HEK293T (cell line): ENCODE results near the gene COL1A1.

ENCODE experiments used
- CTCF ChIA-PET: fragments of 350-600 bp; formaldehyde crosslinking; extraction: SDS; loops from one replicate; lab custom pipeline; 2021; ENCODE audit warnings: antibody characterized with exemption, inconsistent platforms; lab: Yijun Ruan, JAX
- POLR2A ChIA-PET: fragments of 350-600 bp; formaldehyde crosslinking; extraction: SDS; loops from one replicate; lab custom pipeline; 2020; ENCODE audit warnings: antibody characterized with exemption, inconsistent platforms; lab: Yijun Ruan, JAX
- DNase-seq: peaks from one replicate; pipeline ENCODE4 v3.0.0; 2012; ENCODE audit warnings: mixed read lengths; ENCODE audit errors: extremely low spot score
- ARNT ChIP-seq: fragments of 450-650 bp; IDR thresholded peaks from 2 replicates; pipeline ENCODE4 v1.6.1; 2017; ENCODE audit warnings: mild to moderate bottlenecking
- BHLHE40 ChIP-seq: fragments of 450-650 bp; IDR thresholded peaks from 2 replicates; pipeline ENCODE4 v1.6.1; 2016; ENCODE audit warnings: mild to moderate bottlenecking, moderate library complexity, borderline replicate concordance
- CTBP1 ChIP-seq: fragments of 450-650 bp; IDR thresholded peaks from 2 replicates; pipeline ENCODE4 v1.6.1; 2016; ENCODE audit warnings: borderline replicate concordance
- ELF4 ChIP-seq: fragments of 450-650 bp; IDR thresholded peaks from 2 replicates; pipeline ENCODE4 v1.6.1; 2017; ENCODE audit warnings: antibody characterized with exemption
- FOXA1 ChIP-seq: fragments of 450-650 bp; IDR thresholded peaks from 2 replicates; pipeline ENCODE4 v1.6.1; 2016; ENCODE audit warnings: mild to moderate bottlenecking
- FOXK2 ChIP-seq: fragments of 450-650 bp; IDR thresholded peaks from 2 replicates; pipeline ENCODE4 v1.6.1; 2016; ENCODE audit warnings: mild to moderate bottlenecking
- FOXM1 ChIP-seq: fragments of 450-650 bp; IDR thresholded peaks from 2 replicates; pipeline ENCODE4 v1.6.1; 2017; ENCODE audit warnings: mild to moderate bottlenecking, borderline replicate concordance
- HDGF ChIP-seq: fragments of 450-650 bp; IDR thresholded peaks from 2 replicates; pipeline ENCODE4 v1.6.1; 2017; ENCODE audit warnings: antibody characterized with exemption, borderline replicate concordance
- L3MBTL2 ChIP-seq: fragments of 450-650 bp; conservative IDR thresholded peaks from 2 replicates; pipeline ENCODE4 v1.6.1; 2016; ENCODE audit warnings: mild to moderate bottlenecking
- LEF1 ChIP-seq: fragments of 450-650 bp; IDR thresholded peaks from 2 replicates; pipeline ENCODE4 v1.6.1; 2017; ENCODE audit warnings: mild to moderate bottlenecking, borderline replicate concordance
- NFRKB ChIP-seq: fragments of 450-650 bp; IDR thresholded peaks from 2 replicates; pipeline ENCODE4 v1.6.1; 2016; ENCODE audit warnings: mild to moderate bottlenecking, moderate library complexity
- SP1 ChIP-seq: fragments of 450-650 bp; IDR thresholded peaks from 2 replicates; pipeline ENCODE4 v1.6.1; 2017
- SUZ12 ChIP-seq: fragments of 450-650 bp; IDR thresholded peaks from 2 replicates; pipeline ENCODE4 v1.6.1; 2016; ENCODE audit warnings: mild to moderate bottlenecking
- TARDBP ChIP-seq: fragments of 450-650 bp; IDR thresholded peaks from 2 replicates; pipeline ENCODE4 v1.6.1; 2016
- ZNF384 ChIP-seq: fragments of 450-650 bp; IDR thresholded peaks from 2 replicates; pipeline ENCODE4 v1.6.1; 2016
- TF ChIP-seq, protein P1 (sequence below): fragments of 450-650 bp; IDR thresholded peaks from 2 replicates; pipeline ENCODE4 v1.6.1; 2016

The COL1A1 gene

DNA sequence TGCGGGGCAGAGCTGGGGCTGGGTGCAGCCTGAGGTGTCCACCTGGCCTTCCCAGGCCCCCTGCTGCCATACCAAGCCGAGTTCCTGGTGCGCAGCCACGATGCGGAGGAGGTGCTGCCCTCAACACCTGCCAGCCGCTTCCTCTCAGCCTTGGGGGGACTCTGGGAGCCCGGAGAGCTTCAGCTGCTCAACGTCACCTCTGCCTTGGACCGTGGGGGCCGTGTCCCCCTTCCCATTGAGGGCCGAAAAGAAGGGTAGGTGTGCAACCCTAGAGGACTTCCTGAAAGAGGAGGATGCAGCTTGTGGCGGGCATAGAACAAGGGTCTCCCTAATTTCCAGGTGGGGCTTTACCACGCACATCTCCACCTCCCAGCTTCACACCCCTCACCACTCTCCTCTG lies 33.1 kb downstream of the COL1A1 start:
- ChIA-PET CTCF (interaction anchor here (0.9 to 2.3 kb wide), 4 partner anchors 10 to 129 kb away, joined by 3 to 33 read pairs (median 19); no protein-coding TSS in a partner anchor), POLR2A (interaction anchor here (1.1 to 1.6 kb wide), 3 partner anchors 10 to 32 kb away, joined by 4 to 5 read pairs (median 4); no protein-coding TSS in a partner anchor)
- no peak for DNase-seq
- TF ChIP-seq ZNF384 (no peak), L3MBTL2 (no peak), ELF4 (no peak), FOXK2 (no peak), NFRKB (no peak), FOXM1 (no peak), CTBP1 (no peak), LEF1 (no peak), FOXA1 (no peak), BHLHE40 (no peak), TARDBP (no peak), ARNT (no peak)
- TF ChIP-seq, protein P1, sequence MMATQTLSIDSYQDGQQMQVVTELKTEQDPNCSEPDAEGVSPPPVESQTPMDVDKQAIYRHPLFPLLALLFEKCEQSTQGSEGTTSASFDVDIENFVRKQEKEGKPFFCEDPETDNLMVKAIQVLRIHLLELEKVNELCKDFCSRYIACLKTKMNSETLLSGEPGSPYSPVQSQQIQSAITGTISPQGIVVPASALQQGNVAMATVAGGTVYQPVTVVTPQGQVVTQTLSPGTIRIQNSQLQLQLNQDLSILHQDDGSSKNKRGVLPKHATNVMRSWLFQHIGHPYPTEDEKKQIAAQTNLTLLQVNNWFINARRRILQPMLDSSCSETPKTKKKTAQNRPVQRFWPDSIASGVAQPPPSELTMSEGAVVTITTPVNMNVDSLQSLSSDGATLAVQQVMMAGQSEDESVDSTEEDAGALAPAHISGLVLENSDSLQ, result no peak

DNA sequence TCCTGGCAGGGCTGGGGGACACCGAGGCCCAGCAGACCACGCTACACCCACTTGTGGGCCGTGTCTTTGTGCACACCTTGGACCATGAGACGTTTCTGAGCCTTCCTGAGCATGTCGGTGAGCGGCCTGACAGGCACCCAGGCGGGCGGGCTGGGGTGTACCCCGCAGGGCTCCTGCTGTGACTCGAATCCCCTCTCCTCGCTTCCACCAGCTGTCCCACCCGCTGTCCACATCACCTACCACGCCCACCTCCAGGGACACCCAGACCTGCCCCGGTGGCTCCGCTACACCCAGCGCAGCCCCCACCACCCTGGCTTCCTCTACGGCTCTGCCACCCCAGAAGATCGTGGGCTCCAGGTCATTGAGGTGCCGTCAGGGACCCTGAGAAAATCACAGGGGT lies 34.1 kb downstream of the COL1A1 start:
- ChIA-PET POLR2A (interaction anchor here (1.1 kb wide), 1 partner anchor 15 kb away, joined by 4 read pairs; no protein-coding TSS in a partner anchor), CTCF (interaction anchor here (1.3 kb wide), 1 partner anchor 33 kb away, joined by 3 read pairs; no protein-coding TSS in a partner anchor)

DNA sequence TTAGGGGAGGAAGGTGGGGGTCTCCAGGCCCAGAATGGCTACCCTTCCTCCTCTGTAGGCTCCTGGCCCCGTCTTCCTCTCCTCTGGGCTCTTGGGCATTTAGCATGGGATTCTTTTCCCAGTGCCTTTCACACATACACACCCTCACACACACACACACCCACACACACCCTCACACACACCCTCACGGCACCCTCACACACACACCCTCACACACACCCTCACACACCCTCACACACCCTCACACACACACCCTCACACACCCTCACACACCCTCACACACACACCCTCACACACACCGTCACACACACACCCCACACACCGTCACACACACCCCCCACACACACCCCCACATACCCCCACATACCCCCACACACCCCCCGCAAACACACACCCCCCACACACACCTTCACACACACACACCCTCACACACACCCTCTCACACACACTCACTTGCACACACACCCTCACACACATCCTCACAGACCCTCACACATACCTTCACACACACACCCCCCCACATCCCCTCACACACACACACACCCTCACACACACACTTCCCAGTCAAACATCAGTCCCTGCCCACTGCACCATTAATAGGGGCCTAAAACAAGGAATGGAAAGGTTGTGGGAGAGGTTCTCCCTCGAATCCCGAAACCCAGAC lies 34.8 kb downstream of the COL1A1 start:
- CTCF ChIA-PET, result interaction anchor here (0.6 to 1.3 kb wide), 4 partner anchors 11 to 130 kb away, joined by 3 to 4 read pairs (median 4); no protein-coding TSS in a partner anchor
- POLR2A ChIA-PET, result interaction anchor here (2.2 kb wide), 1 partner anchor 15 kb away, joined by 13 read pairs; no protein-coding TSS in a partner anchor
- DNase-seq, result no peak
- TF ChIP-seq LEF1 (no peak), FOXM1 (no peak), SP1 (no peak), ELF4 (no peak), SUZ12 (no peak), FOXA1 (no peak), ZNF384 (no peak), ARNT (no peak)

More for the DNA sequence above, 34.1 kb downstream of the COL1A1 start:
- DNase-seq, result no peak
- TF ChIP-seq ELF4 (no peak), FOXM1 (no peak), L3MBTL2 (no peak), FOXA1 (no peak), HDGF (no peak), TARDBP (no peak), CTBP1 (no peak), SUZ12 (no peak), BHLHE40 (no peak), NFRKB (no peak), ZNF384 (no peak), LEF1 (no peak), FOXK2 (no peak), ARNT (no peak)
- TF ChIP-seq, protein P1, result no peak

DNA sequence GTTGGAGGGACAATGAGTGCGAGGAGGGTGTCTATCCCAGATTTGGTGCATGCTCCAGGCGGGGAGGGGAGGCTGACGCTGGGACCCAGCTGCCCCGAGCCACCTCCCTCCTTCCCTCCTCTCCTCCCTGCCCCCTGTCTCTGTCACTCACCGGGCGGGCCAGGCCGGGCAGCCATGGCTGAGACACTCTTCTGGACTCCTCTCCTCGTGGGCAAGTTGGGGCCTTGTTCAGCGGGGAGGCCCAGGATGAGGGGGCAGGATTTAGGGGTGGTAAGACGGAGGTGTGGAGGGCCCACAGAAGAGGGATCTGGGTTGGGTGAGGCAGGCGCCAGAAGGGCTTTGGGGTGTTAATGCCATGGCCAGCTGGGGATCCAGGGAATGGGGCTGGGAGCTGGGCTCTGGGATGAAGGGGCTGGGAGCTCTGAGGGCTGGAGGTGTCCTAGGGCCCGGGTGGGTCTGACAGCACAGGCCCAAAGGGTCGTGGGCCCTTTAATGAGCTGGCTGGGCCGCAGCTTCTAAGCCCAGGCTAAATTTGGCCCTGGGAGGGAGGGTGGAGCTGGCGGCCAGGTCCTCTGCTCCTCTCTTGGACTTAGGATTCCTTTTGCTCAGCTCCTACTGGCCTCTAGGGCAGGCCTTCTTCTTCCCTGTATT lies 35.4 kb downstream of the COL1A1 start, which contains the start of gene SGCA:
SGCA (plus strand) TSS at position 139 of the 651 bp plus-strand sequence; CDS start at position 175, 36 bp downstream.
- TF ChIP-seq FOXK2 (no peak), SP1 (no peak), L3MBTL2 (no peak), ELF4 (no peak), HDGF (no peak), CTBP1 (no peak), ZNF384 (no peak), FOXM1 (no peak), ARNT (no peak), LEF1 (no peak), TARDBP (no peak), FOXA1 (no peak), SUZ12 (no peak), BHLHE40 (no peak), NFRKB (no peak)
- TF ChIP-seq, protein P1, result no peak
- POLR2A ChIA-PET, result interaction anchor here (1.5 to 2.2 kb wide), 2 partner anchors 12 to 14 kb away, joined by 7 to 13 read pairs; no protein-coding TSS in a partner anchor
- CTCF ChIA-PET, result interaction anchor here (0.6 to 1.3 kb wide), 4 partner anchors 12 to 131 kb away, joined by 3 to 4 read pairs (median 4); no protein-coding TSS in a partner anchor
- DNase-seq, result no peak

DNA sequence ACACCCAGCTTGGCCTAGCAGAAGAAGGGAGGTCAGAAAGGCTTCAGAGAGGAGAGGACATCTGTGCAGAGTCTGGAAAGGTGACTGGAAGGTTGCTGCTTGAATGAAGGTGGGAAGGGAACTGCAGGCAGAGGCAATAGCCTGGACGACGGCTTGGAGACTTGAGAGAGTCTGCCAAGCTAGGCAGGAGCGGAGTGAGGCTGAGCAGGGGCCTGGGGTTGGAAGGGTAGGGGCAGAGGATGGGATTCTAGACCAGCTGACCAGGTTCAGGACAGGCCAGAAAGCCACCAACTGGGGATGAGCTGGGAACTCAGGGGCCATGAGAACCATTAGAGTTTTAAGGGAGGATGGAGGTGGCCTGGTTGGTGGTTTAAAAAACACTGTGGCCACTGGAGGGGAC lies 36.0 kb downstream of the COL1A1 start:
- DNase-seq, result no peak
- ChIA-PET POLR2A (interaction anchor here (1.5 to 2.2 kb wide), 2 partner anchors 13 kb away, joined by 7 to 13 read pairs; no protein-coding TSS in a partner anchor), CTCF (interaction anchor here (1.3 kb wide), 1 partner anchor 12 kb away, joined by 4 read pairs; no protein-coding TSS in a partner anchor)
- TF ChIP-seq ZNF384, result no peak
- no peak for TF ChIP-seq BHLHE40
- no peak for TF ChIP-seq FOXK2
- TF ChIP-seq NFRKB, result no peak
- no peak for TF ChIP-seq HDGF
- TF ChIP-seq TARDBP, result no peak
- no peak for TF ChIP-seq CTBP1
- TF ChIP-seq, protein P1, result no peak
- no peak for TF ChIP-seq SP1
- TF ChIP-seq ELF4, result no peak
- no peak for TF ChIP-seq L3MBTL2
- no peak for TF ChIP-seq ARNT
